Astrocyte of the spinal cord (primary cell): ENCODE measurements around the gene SLC30A9.

Source experiments
- DNase-seq: peaks from one replicate; pipeline ENCODE4 v3.0.0; 2011; ENCODE audit warnings: low read depth, low spot score
- H3K4me3 ChIP-seq: 2 replicates; pipeline ENCODE4 v1.5.1; 2011; ENCODE audit warnings: low read depth, mild to moderate bottlenecking, low read length, moderate library complexity
- in situ Hi-C: cut with HindIII; loops from 2 replicates; pipeline ENCODE4 v1.10.0; 2017; ENCODE audit warnings: low sequenced_read_pairs
- TF ChIP-seq, protein P1 (sequence below): IDR thresholded peaks from 2 replicates; pipeline ENCODE4 v1.5.1; 2012; ENCODE audit warnings: low read depth, mild to moderate bottlenecking, low read length, inconsistent platforms

The SLC30A9 gene

DNA sequence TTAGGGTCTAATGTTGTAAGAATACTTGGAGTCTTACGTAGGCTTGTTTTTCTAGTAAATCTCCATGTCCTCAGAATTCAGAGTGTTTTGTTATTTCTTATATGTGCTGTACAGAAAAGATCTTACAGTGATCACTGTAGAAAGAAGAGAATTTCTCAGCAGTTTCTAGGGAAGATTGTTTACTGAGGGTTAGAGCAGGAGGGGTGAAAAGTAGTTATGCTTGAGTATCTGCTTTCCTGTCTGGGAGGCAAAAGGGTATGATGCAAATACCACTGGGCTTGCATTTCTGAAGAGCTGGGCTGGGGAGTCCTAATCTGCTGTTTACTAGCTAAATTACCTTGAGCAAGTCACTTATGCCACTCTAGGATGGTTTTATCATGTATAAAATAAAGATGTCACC is 84.0 kb downstream of the SLC30A9 start:
- TF ChIP-seq, protein P1, sequence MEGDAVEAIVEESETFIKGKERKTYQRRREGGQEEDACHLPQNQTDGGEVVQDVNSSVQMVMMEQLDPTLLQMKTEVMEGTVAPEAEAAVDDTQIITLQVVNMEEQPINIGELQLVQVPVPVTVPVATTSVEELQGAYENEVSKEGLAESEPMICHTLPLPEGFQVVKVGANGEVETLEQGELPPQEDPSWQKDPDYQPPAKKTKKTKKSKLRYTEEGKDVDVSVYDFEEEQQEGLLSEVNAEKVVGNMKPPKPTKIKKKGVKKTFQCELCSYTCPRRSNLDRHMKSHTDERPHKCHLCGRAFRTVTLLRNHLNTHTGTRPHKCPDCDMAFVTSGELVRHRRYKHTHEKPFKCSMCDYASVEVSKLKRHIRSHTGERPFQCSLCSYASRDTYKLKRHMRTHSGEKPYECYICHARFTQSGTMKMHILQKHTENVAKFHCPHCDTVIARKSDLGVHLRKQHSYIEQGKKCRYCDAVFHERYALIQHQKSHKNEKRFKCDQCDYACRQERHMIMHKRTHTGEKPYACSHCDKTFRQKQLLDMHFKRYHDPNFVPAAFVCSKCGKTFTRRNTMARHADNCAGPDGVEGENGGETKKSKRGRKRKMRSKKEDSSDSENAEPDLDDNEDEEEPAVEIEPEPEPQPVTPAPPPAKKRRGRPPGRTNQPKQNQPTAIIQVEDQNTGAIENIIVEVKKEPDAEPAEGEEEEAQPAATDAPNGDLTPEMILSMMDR: no peak
- no peak overlapping the region for H3K4me3 ChIP-seq
- DNase-seq: no peak
- in situ Hi-C loops: no loop called here

DNA sequence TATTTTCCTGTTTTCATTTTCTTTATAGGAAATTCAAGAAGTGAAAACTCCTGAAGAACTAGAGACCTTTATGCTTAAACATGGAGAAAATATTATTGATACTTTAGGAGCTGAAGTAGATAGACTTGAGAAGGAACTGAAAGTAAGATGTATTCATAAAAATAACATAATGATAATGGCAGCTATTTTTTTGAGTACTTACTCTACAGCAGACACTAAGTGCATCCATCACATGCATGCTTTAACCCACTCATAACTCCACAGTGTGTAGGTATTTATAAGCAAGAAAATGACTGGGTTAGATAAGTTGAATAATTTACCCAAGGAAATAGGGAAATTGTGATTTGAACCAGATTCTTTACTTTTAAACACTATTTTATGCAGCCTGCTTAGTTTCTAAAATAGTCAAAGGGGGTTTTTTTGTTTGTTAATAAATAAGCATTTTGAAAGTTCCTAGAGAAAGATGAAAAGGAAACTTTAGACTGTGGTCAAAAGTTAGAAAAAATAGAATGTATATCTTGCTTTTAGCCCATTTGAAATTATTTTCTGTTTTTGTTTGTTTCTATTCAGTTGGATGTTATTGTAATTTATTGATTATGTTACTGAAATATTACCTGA is 88.0 kb downstream of the SLC30A9 start:
- TF ChIP-seq, protein P1: no peak
- no peak for DNase-seq
- H3K4me3 ChIP-seq: no peak overlapping the region
- in situ Hi-C loops: no loop called here

DNA sequence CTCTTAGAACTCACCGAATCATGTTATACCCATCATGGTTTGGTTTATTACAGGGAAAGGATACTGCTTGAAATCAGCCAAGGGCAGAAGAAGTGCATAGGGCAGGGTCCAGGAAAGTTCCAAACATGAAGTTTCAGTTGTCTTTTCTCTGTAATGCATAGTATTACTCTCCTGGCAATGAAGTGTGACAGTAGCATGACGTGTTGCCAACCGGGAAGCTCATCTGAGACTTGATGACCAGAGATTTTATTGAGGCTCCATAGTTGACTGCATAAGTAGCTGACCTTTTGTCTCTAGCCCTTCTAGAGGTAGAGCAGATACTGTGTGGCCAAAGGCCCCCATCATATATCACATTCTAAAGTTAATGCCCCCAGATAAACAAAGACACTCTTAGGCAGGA is 90.0 kb downstream of the SLC30A9 start:
- in situ Hi-C loops: no loop called here
- TF ChIP-seq, protein P1: no peak
- H3K4me3 ChIP-seq: no peak overlapping the region
- DNase-seq: no peak

DNA sequence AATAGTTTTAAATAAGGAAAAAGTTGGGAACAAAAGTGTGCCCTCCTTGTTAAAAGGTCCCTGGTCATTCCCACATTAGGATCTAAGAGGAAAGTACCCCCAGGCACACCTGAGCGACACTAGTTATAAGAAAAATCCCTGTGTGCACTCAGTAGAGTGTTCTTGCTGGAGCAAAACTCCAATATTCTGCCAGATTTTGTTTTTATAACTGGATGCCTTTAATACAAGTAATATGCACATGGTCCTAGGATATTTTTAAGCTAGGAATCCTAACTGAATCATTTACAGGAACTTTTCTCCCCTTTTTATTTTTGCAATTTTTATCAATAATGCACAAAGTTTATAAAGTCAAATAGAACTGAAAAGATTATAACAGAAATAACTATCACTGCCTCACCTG is 93.5 kb downstream of the SLC30A9 start:
- in situ Hi-C loops: no loop called here
- DNase-seq: no peak
- TF ChIP-seq, protein P1: no peak
- H3K4me3 ChIP-seq: no peak overlapping the region

DNA sequence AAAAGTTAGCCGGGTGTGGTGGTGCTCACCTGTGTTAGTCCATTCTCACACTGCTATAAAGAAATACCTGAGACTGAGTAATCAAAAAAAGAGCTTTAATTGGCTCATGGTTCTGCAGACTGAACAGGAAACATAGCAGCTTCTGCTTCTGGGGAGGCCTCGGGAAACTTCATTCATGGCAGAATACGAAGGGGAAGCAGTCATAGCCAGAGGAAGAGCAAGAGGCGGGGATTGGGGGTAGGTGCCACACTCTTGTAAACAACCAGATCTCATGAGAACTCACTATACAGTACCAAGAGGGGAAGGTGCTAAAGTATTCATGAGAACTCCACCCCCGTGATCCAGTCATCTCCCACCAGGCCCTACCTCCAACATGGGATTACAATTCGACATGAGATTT is 98.1 kb downstream of the SLC30A9 start:
- no peak overlapping the region for H3K4me3 ChIP-seq
- no peak for DNase-seq
- in situ Hi-C loops: no loop called here
- TF ChIP-seq, protein P1: no peak

DNA sequence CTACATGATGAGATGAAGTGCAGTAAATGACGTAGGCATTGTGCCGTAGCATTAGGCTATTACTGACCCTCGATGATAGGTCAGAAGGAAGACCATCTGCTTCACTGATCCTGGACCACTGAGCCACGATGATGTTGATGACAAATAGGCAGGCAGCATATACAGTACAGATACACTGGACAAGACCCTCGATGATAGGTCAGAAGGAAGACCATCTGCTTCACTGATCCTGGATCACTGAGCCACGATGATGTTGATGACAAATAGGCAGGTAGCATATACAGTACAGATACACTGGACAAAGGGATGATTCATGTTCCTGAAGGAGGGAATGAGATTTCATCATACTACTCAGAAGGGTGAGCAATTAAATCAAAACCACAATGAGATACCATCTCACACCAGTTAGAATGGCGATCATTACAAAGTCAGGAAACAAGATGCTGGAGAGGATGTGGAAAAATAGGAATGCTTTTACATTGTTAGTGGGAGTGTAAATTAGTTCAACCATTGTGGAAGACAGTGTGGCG is 111.2 kb downstream of the SLC30A9 start:
- in situ Hi-C loops: no loop called here
- DNase-seq: peak; percentile 5

More for the DNA sequence above, 111.2 kb downstream of the SLC30A9 start:
- TF ChIP-seq, protein P1: no peak
- no peak overlapping the region for H3K4me3 ChIP-seq
